IPS-15b (cell line): ENCODE results near the gene CHST13.

Experiments
- H3K27me3 ChIP-seq: one replicate; pipeline ENCODE4 v1.6.1; 2013; ENCODE audit warnings: low read length; ENCODE audit not compliant: control insufficient read depth, insufficient read depth
- H3K36me3 ChIP-seq: one replicate; pipeline ENCODE4 v1.6.1; 2013; ENCODE audit warnings: low read length; ENCODE audit not compliant: control insufficient read depth, insufficient read depth
- H3K4me1 ChIP-seq: one replicate; pipeline ENCODE4 v1.6.1; 2013; ENCODE audit warnings: mild to moderate bottlenecking, low read length; ENCODE audit not compliant: control insufficient read depth, insufficient read depth
- H3K4me3 ChIP-seq: one replicate; pipeline ENCODE4 v1.5.1; 2013; ENCODE audit warnings: low read depth, low read length
- H3K9ac ChIP-seq: one replicate; pipeline ENCODE4 v1.6.1; 2013; ENCODE audit warnings: low read depth, mild to moderate bottlenecking, low read length
- H3K9me3 ChIP-seq: one replicate; pipeline ENCODE4 v1.6.1; 2013; ENCODE audit warnings: mild to moderate bottlenecking, low read length; ENCODE audit not compliant: control insufficient read depth, insufficient read depth

CHST13 gene

DNA sequence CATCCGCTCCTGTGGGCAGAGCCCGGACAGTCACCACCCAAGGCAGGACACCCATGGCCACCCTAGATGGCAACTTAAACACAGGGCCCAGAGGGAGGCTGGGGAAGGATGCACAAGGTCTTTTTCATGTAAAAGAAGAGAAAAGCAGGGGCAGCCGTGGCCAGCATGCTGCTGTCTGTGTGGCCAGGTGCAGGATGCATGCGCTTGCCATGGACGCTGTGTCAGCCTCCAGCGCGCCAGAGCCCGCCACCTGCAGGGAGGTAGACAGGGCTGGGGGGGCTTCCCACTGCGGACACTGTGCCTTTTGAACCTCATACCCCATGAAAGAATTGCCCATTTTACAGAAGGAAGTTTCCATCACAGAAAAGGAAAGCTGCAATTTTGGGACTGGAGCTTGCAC, 24.6 kb upstream of the CHST13 start:
- H3K9me3 ChIP-seq, result no peaks in the 10 kb centered on the region
- H3K36me3 ChIP-seq, result no peaks in the 10 kb centered on the region
- no peak overlapping the region for H3K9ac ChIP-seq
- no peaks in the 10 kb centered on the region for H3K27me3 ChIP-seq
- no peak overlapping the region for H3K4me3 ChIP-seq
- H3K4me1 ChIP-seq, result no peaks in the 10 kb centered on the region

DNA sequence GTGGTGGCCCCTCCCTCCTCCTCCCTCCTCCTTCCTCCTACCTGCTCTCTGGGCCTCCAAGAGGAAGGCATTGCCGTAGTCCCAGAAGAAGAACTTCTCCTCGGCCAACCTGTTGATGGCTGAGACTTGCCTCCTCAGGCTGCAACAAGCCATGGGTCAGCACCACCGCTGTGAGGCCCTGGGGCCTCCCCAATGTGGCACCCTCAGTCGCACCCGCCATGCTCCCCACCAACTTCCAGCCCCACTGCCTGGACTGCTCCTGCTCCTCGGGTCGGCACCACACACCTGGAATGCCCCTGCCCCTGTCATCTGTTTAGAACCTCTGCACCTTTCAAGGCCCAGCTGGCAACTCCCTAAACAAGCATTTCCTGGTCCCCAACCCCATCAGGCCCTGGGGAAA, 23.9 kb upstream of the CHST13 start:
- H3K4me3 ChIP-seq, result no peak overlapping the region
- no peaks in the 10 kb centered on the region for H3K4me1 ChIP-seq
- no peaks in the 10 kb centered on the region for H3K9me3 ChIP-seq
- H3K36me3 ChIP-seq, result no peaks in the 10 kb centered on the region
- no peak overlapping the region for H3K9ac ChIP-seq
- H3K27me3 ChIP-seq, result no peaks in the 10 kb centered on the region

DNA sequence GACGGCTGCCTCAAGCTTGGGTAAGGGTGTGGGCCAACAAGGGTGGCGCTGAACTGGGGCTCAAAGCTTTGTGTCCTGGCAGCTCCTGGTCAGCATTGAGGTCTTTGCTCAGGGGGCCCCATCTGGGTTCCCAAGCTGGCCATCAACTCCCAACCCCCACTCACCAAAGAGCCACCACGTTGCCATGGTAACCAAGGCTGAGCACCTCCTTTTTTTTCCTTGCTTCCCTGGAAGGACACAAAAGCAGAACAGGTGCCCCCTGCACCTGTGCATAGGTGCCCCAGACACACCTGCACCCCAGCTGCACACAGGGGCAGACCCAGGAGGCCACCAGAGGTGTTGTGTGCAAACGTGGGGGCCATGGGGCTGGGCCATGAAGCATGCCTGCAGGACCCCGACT, 22.9 kb upstream of the CHST13 start:
- Histone ChIP-seq H3K4me1 (no peaks in the 10 kb centered on the region), H3K27me3 (no peaks in the 10 kb centered on the region), H3K9ac (no peak overlapping the region), H3K4me3 (no peak overlapping the region), H3K9me3 (no peaks in the 10 kb centered on the region), H3K36me3 (no peaks in the 10 kb centered on the region)

DNA sequence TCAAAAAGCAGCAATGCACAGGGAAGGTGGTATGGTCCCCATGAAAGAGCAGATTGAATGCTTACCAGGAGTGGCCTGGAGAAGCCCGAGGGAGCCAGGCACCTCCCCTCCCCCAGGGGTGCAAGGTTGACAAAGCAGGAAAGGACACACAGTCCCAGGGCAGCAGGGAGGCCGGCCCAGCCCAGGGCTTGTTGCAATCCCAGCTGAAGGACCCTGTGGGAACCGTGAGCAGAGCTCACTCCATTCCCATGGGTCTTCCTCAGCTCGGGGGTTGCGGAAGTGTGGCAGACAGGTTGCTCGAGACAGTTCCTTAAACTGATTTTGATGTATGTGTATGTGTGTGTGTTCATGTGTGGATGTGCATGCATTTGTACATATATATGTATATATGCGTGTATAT, 22.2 kb upstream of the CHST13 start:
- Histone ChIP-seq H3K4me1 (no peaks in the 10 kb centered on the region), H3K36me3 (no peaks in the 10 kb centered on the region), H3K4me3 (no peak overlapping the region), H3K27me3 (no peaks in the 10 kb centered on the region), H3K9me3 (no peaks in the 10 kb centered on the region), H3K9ac (no peak overlapping the region)

DNA sequence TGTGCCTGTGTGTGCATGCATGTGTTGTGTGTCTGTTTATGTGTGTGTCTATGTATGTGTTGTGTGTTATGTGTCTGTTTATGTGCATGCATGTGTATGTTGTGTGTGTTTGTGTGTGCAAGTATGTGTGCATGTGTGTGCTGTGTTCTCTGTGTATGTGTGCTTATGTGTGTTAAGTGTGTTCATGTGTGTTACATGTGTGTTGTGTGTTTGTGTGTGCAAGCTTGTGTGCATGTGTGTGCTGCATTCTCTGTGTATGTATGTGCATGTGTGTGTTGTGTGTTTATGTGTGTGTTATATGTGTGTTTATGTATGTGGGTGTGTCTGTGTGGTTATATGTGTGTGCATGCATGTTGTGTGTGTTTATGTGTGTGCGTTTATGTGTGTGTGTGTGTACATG, 21.3 kb upstream of the CHST13 start:
- Histone ChIP-seq H3K9me3 (no peaks in the 10 kb centered on the region), H3K4me1 (no peaks in the 10 kb centered on the region), H3K4me3 (no peak overlapping the region)

DNA sequence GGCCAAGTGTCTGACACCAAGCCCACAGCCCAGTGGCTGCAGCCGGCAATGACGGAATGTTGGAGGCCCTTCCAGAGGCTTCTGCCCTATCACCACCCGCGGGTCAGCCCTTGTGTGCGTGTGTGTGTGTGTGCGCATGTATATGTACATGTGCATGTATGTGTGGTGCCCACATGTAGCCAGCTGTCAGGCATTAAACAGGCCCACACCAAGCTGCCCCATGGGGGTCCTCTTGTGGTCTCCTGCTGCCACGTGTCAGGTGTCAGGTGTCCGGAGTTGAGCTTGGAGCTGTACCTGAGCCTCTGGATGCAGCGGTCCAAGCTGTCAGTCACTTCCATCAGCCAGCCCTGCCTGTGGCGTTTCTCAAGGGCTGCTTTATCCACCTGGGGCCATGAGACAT, 20.3 kb upstream of the CHST13 start:
- no peaks in the 10 kb centered on the region for H3K4me1 ChIP-seq
- H3K9ac ChIP-seq, result no peak overlapping the region
- H3K27me3 ChIP-seq, result no peaks in the 10 kb centered on the region
- H3K9me3 ChIP-seq, result no peaks in the 10 kb centered on the region
- H3K36me3 ChIP-seq, result no peaks in the 10 kb centered on the region
- H3K4me3 ChIP-seq, result no peak overlapping the region

More for the DNA sequence above, 21.3 kb upstream of the CHST13 start:
- Histone ChIP-seq H3K27me3 (no peaks in the 10 kb centered on the region), H3K36me3 (no peaks in the 10 kb centered on the region), H3K9ac (no peak overlapping the region)

DNA sequence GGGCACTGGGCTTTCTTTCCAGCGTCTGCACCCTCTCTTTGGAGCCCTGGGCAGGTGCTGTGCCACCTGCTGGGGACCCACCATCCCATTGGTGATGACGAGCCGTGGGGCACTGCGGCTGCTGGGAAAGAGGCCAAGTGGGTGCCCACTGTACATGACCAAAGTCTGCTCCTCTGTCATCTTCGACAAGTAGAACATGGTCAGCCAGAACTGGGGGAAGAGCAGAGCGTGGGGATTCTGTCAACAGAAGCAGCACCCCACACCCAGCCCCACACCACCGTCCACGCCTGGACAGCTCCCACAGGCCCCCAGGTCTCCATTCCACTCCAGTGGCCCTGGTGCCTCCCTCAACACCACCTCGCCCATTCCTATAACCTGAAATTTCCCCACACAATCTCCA, 16.1 kb upstream of the CHST13 start:
- no peak overlapping the region for H3K9ac ChIP-seq
- H3K36me3 ChIP-seq, result no peaks in the 10 kb centered on the region
- H3K4me1 ChIP-seq, result no peaks in the 10 kb centered on the region
- no peak overlapping the region for H3K4me3 ChIP-seq
- no peaks in the 10 kb centered on the region for H3K9me3 ChIP-seq
- H3K27me3 ChIP-seq, result no peaks in the 10 kb centered on the region

DNA sequence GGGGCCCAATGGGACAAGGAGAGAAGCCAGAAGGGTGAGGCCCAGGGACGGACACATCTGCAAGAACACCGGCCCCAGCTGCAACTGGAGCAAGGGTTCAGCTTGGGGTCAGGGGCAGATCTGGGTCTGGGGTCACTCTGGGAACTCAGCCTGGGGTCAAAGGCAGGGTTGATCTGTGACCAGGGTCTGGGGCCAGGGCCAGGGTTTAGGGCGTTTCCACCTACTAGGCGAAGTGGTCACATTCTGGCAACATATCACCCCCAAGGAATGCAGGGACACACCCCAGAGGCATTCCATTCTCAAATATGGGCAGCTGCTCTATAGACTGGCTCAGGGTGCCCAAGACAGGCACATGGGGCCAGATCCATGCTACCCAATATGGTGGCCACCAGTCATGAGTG, 15.4 kb upstream of the CHST13 start:
- no peak overlapping the region for H3K9ac ChIP-seq
- H3K27me3 ChIP-seq, result no peaks in the 10 kb centered on the region
- H3K4me1 ChIP-seq, result no peaks in the 10 kb centered on the region

DNA sequence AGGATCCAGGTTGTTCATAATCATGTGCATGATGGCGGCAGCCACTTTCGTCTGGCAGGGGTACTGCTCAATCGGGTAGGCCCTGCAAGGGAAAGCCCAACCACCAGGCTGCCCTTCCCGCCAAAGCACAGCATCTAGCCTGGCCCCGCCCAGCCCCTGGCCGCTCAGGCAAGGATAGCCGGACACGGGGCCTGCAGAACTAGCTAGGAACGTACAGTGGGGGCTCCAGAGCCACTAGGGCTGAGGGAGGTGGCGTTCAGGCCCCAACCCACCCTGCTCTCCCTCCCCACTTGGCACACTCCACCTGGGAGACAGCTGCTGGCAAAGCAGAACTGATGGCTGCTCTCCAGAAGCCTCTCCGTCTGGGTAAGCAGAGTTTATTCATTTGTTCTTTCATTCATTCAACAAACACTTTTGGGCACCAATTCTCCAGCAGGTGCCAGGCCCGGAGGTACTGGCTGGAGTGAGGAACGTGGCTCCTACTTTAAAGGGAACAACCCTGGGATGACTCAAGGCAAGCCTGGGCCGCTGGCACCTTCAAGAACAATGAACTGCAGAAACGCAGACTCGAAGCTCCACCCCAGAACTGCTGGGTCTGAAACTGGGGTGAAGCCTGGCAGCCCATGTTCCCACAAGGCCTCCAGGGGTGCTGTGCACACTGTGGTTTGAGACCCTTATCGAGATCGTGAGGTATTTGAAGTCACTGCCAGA, 14.2 kb upstream of the CHST13 start:
- no peaks in the 10 kb centered on the region for H3K27me3 ChIP-seq
- H3K36me3 ChIP-seq, result no peaks in the 10 kb centered on the region
- H3K4me3 ChIP-seq, result no peak overlapping the region
- no peak overlapping the region for H3K9ac ChIP-seq
- no peaks in the 10 kb centered on the region for H3K9me3 ChIP-seq
- no peaks in the 10 kb centered on the region for H3K4me1 ChIP-seq

More for the DNA sequence above, 15.4 kb upstream of the CHST13 start:
- Histone ChIP-seq H3K9me3 (no peaks in the 10 kb centered on the region), H3K36me3 (no peaks in the 10 kb centered on the region), H3K4me3 (no peak overlapping the region)

DNA sequence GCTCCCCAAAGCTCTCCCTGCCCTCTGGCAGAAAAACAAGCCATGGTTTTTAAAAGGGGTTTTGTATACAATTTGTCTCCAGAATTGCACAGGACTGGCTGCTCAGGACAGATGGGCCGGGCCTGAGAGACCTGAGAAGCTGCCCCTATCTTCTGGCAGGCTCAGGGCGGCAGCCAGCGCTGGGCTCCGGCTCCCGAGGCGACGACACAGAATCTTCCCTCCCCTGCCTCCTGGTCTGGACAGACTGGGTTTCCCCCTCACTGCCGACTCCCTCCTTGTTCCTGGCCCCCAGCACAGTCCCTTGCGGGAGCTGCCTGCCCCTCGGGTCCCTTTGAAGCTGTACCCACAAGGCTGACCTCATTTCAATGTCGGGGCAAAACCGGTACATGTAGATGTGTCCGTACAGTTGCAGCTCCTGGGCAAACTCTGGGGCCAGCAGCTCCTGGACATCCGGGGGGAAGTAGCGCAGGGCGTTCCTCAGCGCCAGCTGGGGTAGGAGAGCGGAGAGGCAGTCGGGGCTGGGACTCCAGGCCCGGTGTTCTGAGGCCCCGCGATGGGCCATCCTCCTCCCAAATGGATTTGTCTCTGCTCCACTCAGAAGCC, 13.5 kb upstream of the CHST13 start:
- Histone ChIP-seq H3K27me3 (no peaks in the 10 kb centered on the region), H3K4me3 (no peak overlapping the region), H3K4me1 (no peaks in the 10 kb centered on the region), H3K9ac (no peak overlapping the region), H3K9me3 (no peaks in the 10 kb centered on the region), H3K36me3 (no peaks in the 10 kb centered on the region)

DNA sequence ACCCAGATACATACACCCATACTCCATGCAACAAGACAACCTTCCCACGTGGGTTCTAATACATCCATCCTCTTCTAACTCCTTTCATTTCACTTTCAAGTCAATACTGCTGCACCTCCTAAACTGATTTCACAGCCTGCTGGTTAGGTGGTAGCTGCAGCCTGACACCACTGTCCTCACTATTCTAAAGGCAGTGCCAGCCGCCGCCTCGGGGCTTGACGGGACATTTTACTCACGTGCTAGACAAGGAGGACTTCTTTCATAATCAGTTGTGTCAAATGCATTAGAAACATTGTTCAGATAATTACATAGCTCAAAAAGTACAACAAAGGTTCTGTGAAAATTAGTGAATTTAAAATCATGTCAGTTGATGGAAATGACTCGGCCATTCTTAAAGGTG, 12.7 kb upstream of the CHST13 start:
- Histone ChIP-seq H3K36me3 (no peaks in the 10 kb centered on the region), H3K27me3 (no peaks in the 10 kb centered on the region), H3K9ac (no peak overlapping the region), H3K9me3 (no peaks in the 10 kb centered on the region), H3K4me3 (no peak overlapping the region), H3K4me1 (no peaks in the 10 kb centered on the region)

DNA sequence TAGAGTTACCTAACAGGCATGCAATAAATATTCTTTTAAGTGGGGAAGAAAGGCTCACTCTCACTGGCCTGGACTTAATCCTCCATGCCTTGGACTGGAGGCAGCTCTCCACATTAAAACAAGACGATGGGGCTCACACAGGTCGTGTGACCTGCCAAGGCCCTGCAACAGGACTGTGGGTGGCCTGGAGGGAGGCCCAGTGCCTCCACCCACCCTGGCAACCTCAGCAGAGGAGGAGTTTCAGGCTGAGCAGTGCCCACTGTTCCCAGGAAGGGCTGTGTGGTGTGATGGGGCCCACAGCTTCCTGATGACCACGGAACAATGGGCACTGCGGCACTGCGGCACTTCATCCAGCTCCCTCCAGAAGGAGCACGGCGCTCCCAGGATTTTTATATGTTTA, 11.9 kb upstream of the CHST13 start:
- Histone ChIP-seq H3K4me1 (no peaks in the 10 kb centered on the region), H3K36me3 (no peaks in the 10 kb centered on the region)

More for the DNA sequence above, 11.9 kb upstream of the CHST13 start:
- H3K9me3 ChIP-seq, result no peaks in the 10 kb centered on the region
- no peak overlapping the region for H3K4me3 ChIP-seq
- H3K9ac ChIP-seq, result no peak overlapping the region
- H3K27me3 ChIP-seq, result no peaks in the 10 kb centered on the region
